Activated CD8-positive, alpha-beta memory T cell treated with anti-CD3 and anti-CD28 coated beads, Interleukin-2, amount 50 U/mL, for 1 hour (primary cell): ENCODE results near the gene JMJD7.

Experiments used
- DNase-seq: peaks from one replicate; pipeline ENCODE4 v3.0.0-alpha.2; 2020; ENCODE audit errors: extremely low read depth

The JMJD7 gene

DNA sequence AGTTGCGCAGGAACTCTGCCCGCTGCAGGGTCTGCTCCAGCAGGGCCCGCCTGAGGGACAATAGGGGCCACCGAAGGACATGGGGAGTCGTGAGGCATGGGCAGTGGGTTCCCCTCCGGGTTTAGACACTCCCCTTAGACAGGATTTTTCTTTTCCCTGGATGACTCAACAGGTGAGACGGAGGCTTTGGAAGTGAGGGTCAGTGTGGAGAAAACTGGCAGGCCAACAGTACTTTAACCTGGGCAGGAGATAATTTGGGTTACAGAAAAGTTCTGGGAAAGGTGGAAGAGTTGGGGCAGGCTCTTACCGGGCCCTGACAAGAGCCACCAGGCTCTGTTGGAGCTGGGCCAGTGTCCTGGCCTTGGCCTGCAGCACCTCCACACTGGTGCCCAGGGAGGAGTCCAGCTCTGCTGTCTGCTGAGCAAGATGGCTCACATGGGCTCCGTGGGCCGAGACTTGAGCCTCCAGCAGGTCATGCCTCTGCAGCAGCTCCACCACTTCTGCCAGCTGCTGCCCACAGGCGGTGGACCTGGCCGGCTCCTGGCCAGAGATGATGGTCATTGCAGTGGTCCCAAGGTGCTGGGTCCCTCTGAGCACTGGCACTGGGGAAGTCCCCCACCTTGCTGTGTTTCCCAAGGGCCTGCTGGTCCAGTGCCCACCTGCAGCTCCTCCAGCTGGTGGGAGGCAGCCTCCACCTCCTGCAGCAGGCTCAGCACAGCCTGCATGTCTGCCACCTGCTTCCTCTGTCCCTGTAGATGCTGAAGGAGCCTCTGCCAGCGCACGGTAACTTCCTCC lies 55.0 kb downstream of the JMJD7 start:
- DNase-seq, result no peak

DNA sequence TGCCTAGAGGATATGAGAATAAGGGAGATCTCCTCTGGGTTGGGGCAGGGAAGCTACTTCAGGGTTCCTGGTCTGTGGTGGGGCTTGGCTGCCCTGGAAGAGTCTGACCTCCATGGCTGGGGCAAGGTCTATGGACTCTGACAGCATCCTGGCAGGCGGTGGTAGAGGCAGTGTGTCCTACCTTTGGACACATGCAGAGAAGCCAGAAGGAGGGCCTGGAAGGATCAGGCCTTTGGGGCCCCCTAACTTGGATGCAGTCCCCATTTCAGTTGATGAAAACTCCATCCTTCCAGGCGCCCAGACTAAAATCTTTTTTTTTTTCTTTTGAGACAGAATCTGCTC lies 55.6 kb downstream of the JMJD7 start:
- no peak for DNase-seq

- no peak for DNase-seq
These were observed 56.6 kb downstream of the JMJD7 start for GRCh38 chr15:41884458-41884857.

DNA sequence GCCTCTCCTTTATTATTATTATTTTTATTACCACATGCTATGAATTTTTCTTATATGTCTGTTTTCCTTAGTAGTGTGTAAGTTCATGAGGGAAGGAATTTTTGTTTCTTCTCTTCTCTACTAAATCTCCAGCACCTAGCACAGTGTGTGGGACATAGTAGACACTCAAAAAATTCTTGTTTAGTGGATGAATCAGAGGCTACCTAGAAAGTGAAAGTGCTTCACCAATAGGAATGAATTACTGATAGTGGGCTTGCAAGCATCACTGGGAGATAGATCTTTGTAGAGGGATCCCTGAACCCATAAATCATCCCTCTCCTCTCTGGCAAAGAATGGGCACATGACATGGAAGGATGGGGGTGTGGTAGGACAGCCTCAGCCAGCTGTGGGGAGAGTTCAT lies 57.4 kb downstream of the JMJD7 start:
- DNase-seq, result no peak

DNA sequence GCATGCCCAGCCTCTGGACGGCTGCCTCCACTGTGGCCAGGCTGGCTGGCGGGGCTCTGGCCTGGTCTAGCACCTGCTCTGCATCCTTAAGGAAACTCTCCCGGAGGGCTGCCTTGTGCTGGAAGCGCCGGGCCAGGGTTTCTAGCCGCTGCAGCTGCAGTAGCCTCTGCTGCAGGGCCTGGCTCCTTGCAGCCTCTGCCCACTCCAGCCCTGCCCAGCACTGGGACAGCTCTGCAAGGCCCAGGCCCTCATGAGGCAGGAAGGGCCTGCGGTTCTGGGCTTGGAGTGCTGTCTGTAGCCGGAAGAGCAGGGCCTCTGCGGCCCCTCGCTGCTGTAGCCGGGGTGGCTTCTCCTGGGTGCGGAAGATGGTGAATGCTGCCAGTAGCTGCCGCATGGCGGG lies 57.9 kb downstream of the JMJD7 start:
- DNase-seq, result no peak

- no peak for DNase-seq
These were observed 58.8 kb downstream of the JMJD7 start for GRCh38 chr15:41886741-41887140.

GRCh38 chr15:41887161-41887560 lies 59.3 kb downstream of the JMJD7 start:
- DNase-seq, result no peak
